SK-N-SH (cell line): ENCODE results near the gene NUF2. TPM values are rescaled to one million over a fixed set of nuclear protein-coding genes. Genes with fewer than 3 reads are reported as not detected.

Experiments
- CTCF ChIA-PET: fragments of 300-600, 350-600 bp; formaldehyde crosslinking; extraction: SDS; loops from one replicate; lab custom pipeline; 2021; lab: Yijun Ruan, JAX
- POLR2A ChIA-PET: fragments of 350-600 bp; sonication (Branson Sonifier 250); formaldehyde crosslinking; extraction: SDS; loops from one replicate; lab custom pipeline; 2020; ENCODE audit warnings: antibody characterized with exemption, inconsistent platforms; lab: Yijun Ruan, JAX
- DNase-seq: peaks from one replicate; pipeline ENCODE4 v3.0.0; 2012
- H2AFZ ChIP-seq: fragments of 200-600 bp; sonication (generic); 2 replicates; pipeline ENCODE4 v1.8.1; 2016; ENCODE audit warnings: antibody characterized with exemption, mild to moderate bottlenecking, low read depth
- H3F3A ChIP-seq: fragments of 200-600 bp; sonication (generic); replicated peaks from 2 replicates; pipeline ENCODE3; 2016; ENCODE audit warnings: antibody characterized with exemption, mild to moderate bottlenecking; ENCODE audit not compliant: insufficient read depth
- H3K27ac ChIP-seq, 2 experiments: fragments of 200-500 bp in 1 of 2; fragments of 200-600 bp in 1 of 2; sonication (Bioruptor generic) in 1 of 2; sonication (generic), shearing (Covaris generic) in 1 of 2; 2 replicates each; pipeline versions ENCODE4 v1.5.1 to v1.6.1; 2014 to 2016; ENCODE audit warnings: low read depth in 2 of 2, inconsistent platforms in 1 of 2, low read length in 1 of 2, mild to moderate bottlenecking in 1 of 2, mixed read lengths in 1 of 2
- H3K27me3 ChIP-seq: fragments of 200-600 bp; sonication (generic), shearing (Covaris generic); 2 replicates; pipeline ENCODE4 v1.6.1; 2016; ENCODE audit warnings: mixed run types; ENCODE audit not compliant: insufficient read depth
- H3K36me3 ChIP-seq, 2 experiments: fragments of 200-500 bp in 1 of 2; fragments of 200-600 bp in 1 of 2; sonication (Bioruptor generic) in 1 of 2; sonication (generic) in 1 of 2; replicated peaks in 1 of 2; 2 replicates each; pipeline versions ENCODE3 to v1.5.1; 2014 to 2016; ENCODE audit warnings: low read length in 1 of 2, mild to moderate bottlenecking in 1 of 2; ENCODE audit not compliant: insufficient read depth in 2 of 2, control insufficient read depth in 1 of 2
- H3K4me1 ChIP-seq, 2 experiments: fragments of 200-500 bp in 1 of 2; fragments of 200-600 bp in 1 of 2; sonication (Bioruptor generic) in 1 of 2; sonication (generic), shearing (Covaris generic) in 1 of 2; 2 replicates each; pipeline versions ENCODE4 v1.5.1 to v1.6.1; 2014 to 2016; ENCODE audit warnings: low read depth in 1 of 2, low read length in 1 of 2, mixed run types in 1 of 2; ENCODE audit not compliant: insufficient read depth in 2 of 2, control insufficient read depth in 1 of 2
- H3K4me2 ChIP-seq: fragments of 200-600 bp; sonication (generic), shearing (Covaris generic); 2 replicates; pipeline ENCODE4 v1.6.1; 2017; ENCODE audit warnings: mixed run types
- H3K4me3 ChIP-seq, 2 experiments: fragments of 200-500 bp in 1 of 2; fragments of 200-600 bp in 1 of 2; sonication (Bioruptor generic) in 1 of 2; sonication (generic), shearing (Covaris generic) in 1 of 2; 2 replicates each; pipeline versions ENCODE4 v1.5.1 to v1.8.1; 2014 to 2016; ENCODE audit warnings: low read depth in 2 of 2, inconsistent platforms in 1 of 2, low read length in 1 of 2, mild to moderate bottlenecking in 1 of 2, mixed read lengths in 1 of 2, moderate library complexity in 1 of 2
- H3K79me2 ChIP-seq: fragments of 200-600 bp; sonication (generic); 2 replicates; pipeline ENCODE4 v1.8.1; 2017; ENCODE audit warnings: mild to moderate bottlenecking; ENCODE audit not compliant: insufficient read depth
- H3K9ac ChIP-seq: fragments of 200-600 bp; sonication (generic); 2 replicates; pipeline ENCODE4 v1.6.1; 2017; ENCODE audit warnings: mixed run types
- H3K9me2 ChIP-seq: fragments of 200-600 bp; sonication (generic); 2 replicates; pipeline ENCODE4 v1.6.1; 2017; ENCODE audit warnings: mixed run types
- H3K9me3 ChIP-seq: fragments of 200-600 bp; sonication (generic); 2 replicates; pipeline ENCODE4 v1.6.1; 2017; ENCODE audit warnings: mixed run types, mild to moderate bottlenecking, moderate library complexity
- H4K20me1 ChIP-seq: fragments of 200-600 bp; sonication (generic); 2 replicates; pipeline ENCODE4 v1.6.1; 2017; ENCODE audit warnings: mild to moderate bottlenecking, mixed run types; ENCODE audit not compliant: insufficient read depth
- CHD2 ChIP-seq: fragments of 150-350 bp; IDR thresholded peaks from 2 replicates; pipeline ENCODE4 v1.6.1; 2018; ENCODE audit warnings: low read length; ENCODE audit not compliant: partially characterized antibody
- CTCF ChIP-seq: fragments of 200-600 bp; sonication (generic); IDR thresholded peaks from 2 replicates; pipeline ENCODE4 v1.6.1; 2017; ENCODE audit warnings: antibody characterized with exemption, mild to moderate bottlenecking, moderate library complexity
- ELF1 ChIP-seq: IDR thresholded peaks from 2 replicates; pipeline ENCODE4 v1.4.0; 2012
- EZH2phosphoT487 ChIP-seq: fragments of 200-600 bp; sonication (generic); IDR thresholded peaks from 2 replicates; pipeline ENCODE4 v1.6.1; 2017; ENCODE audit warnings: low read depth, mixed run types, mild to moderate bottlenecking, antibody characterized with exemption, moderate library complexity, borderline replicate concordance
- FOSL2 ChIP-seq: IDR thresholded peaks from 2 replicates; pipeline ENCODE4 v1.4.0; 2012; ENCODE audit warnings: low read depth, mild to moderate bottlenecking, moderate library complexity, borderline replicate concordance
- FOXJ3 ChIP-seq: sonication (generic); formaldehyde crosslinking; IDR thresholded peaks from 2 replicates; pipeline ENCODE4 v1.5.1; 2020; ENCODE audit warnings: mild to moderate bottlenecking, missing genetic modification reagents
- FOXM1 ChIP-seq: IDR thresholded peaks from 2 replicates; pipeline ENCODE4 v1.4.0; 2012; ENCODE audit warnings: low read depth, mild to moderate bottlenecking
- GATA2 ChIP-seq: sonication (generic); formaldehyde crosslinking; IDR thresholded peaks from 2 replicates; pipeline ENCODE4 v1.5.0; 2020; ENCODE audit warnings: mild to moderate bottlenecking, missing genetic modification reagents
- MEF2A ChIP-seq: IDR thresholded peaks from 2 replicates; pipeline ENCODE4 v1.4.0; 2012; ENCODE audit warnings: low read depth, borderline replicate concordance
- MXI1 ChIP-seq: IDR thresholded peaks from 2 replicates; pipeline ENCODE4 v1.6.1; 2012; ENCODE audit warnings: mild to moderate bottlenecking, low read depth, low read length, improper control_type of control experiment
- NFIC ChIP-seq: IDR thresholded peaks from 2 replicates; pipeline ENCODE4 v1.4.0; 2012; ENCODE audit warnings: borderline replicate concordance
- NRF1 ChIP-seq: IDR thresholded peaks from 2 replicates; pipeline ENCODE4 v1.6.1; 2012; ENCODE audit warnings: low read depth, mild to moderate bottlenecking, low read length
- POLR2AphosphoS5 ChIP-seq: IDR thresholded peaks from 2 replicates; pipeline ENCODE4 v1.6.1; 2012; ENCODE audit warnings: low read depth, low read length
- RAD21 ChIP-seq: IDR thresholded peaks from 2 replicates; pipeline ENCODE4 v1.6.1; 2012; ENCODE audit warnings: mild to moderate bottlenecking, low read length
- RCOR1 ChIP-seq: fragments of 150-350 bp; IDR thresholded peaks from 2 replicates; pipeline ENCODE4 v1.6.1; 2017; ENCODE audit warnings: antibody characterized with exemption, low read length
- TAF1 ChIP-seq: IDR thresholded peaks from 2 replicates; pipeline ENCODE4 v1.6.1; 2012; ENCODE audit warnings: low read depth, mild to moderate bottlenecking, low read length, moderate library complexity, borderline replicate concordance
- TCF12 ChIP-seq: IDR thresholded peaks from 2 replicates; pipeline ENCODE4 v1.4.0; 2012
- TEAD4 ChIP-seq: IDR thresholded peaks from 2 replicates; pipeline ENCODE4 v1.4.0; 2012; ENCODE audit warnings: mild to moderate bottlenecking, borderline replicate concordance; ENCODE audit not compliant: insufficient read depth
- YY1 ChIP-seq: IDR thresholded peaks from 2 replicates; pipeline ENCODE4 v1.4.0; 2012; ENCODE audit warnings: low read depth, mild to moderate bottlenecking
- ZBTB33 ChIP-seq: IDR thresholded peaks from 2 replicates; pipeline ENCODE4 v1.4.0; 2012; ENCODE audit warnings: low read depth, borderline replicate concordance
- WGBS: methylation state at CpG from one replicate; pipeline ENCODE4 v1.1.6; 2017; ENCODE audit warnings: low lambda C conversion rate; 5-methylcytosine and 5-hydroxymethylcytosine counted together
- polyA plus RNA-seq, 3 experiments: library from polyadenylated mRNA; depleted of rRNA; stranded (reverse); fragments of >200 nt; gene quantifications; 2 replicates each; pipeline ENCODE4 v1.2.3, GENCODE V29; 2012
- TF ChIP-seq, protein P1 (sequence below): IDR thresholded peaks from 2 replicates; pipeline ENCODE4 v1.4.0; 2012; ENCODE audit warnings: low read depth
- TF ChIP-seq, protein P2 (sequence below): IDR thresholded peaks from 2 replicates; pipeline ENCODE4 v1.6.1; 2012; ENCODE audit warnings: mild to moderate bottlenecking, low read depth, low read length, moderate library complexity

NUF2 gene
- polyA plus RNA-seq (2012; rRNA removed): 11.3 and 13.5 TPM in 2 replicates
- polyA plus RNA-seq (2012; cell fraction: cytosol; rRNA removed): 11.2 and 12.9 TPM in 2 replicates
- polyA plus RNA-seq (2012; cell fraction: nucleus; rRNA removed): 11.5 and 22.3 TPM in 2 replicates

DNA sequence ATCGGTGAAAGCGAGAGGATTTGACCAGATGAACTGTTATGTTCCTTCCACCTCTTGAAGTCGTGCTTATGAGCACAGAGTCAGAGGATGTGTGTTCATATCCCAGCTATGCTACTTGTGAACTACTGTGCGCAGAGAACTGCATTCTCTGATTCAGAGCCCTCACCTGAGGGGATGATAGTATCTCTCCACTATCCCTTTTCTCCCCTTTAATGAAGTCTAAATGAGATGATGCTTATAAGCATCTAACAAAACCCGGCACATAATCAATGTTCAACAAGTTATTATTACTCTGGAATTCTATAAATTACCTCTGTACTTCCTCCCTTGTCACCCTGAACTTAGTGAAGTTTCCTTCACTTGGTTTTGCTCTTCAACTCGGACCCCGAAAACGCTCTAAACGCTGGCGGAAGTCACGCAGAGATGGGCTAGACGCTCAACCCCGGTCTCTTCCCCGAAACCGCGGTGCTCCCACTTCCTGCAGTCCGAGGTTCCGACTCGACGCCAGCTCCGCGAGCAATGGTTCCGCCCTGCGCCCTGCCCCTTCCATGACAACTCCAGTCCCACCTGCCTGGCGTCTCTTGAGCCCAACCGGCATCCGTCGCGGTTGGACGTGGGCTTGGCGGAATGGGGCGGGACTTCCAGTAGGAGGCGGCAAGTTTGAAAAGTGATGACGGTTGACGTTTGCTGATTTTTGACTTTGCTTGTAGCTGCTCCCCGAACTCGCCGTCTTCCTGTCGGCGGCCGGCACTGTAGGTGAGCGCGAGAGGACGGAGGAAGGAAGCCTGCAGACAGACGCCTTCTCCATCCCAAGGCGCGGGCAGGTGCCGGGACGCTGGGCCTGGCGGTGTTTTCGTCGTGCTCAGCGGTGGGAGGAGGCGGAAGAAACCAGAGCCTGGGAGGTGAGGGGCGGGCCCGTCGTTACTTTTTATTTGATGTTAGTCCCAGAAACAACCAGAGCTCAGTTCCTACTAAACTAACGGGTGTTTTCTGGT is at the start of gene NUF2:
TSS of gene NUF2 (plus strand) at position 644 of the 995 bp plus-strand sequence. CDS start 4,098 bp downstream, outside the sequence.
- H3K36me3 ChIP-seq: peaks cover 11 to 33% of the 10 kb centered on the region in 2 experiments
- peak within 1 kb of the TSS; percentile 77 for H3K4me2 ChIP-seq
- CTCF ChIA-PET: interaction anchor here (0.8 to 1.5 kb wide), 2 partner anchors 253 to 467 kb away, joined by 3 to 7 read pairs; partner anchors contain the start of gene RGS4
- H3K9me2 ChIP-seq: no peaks in the 10 kb centered on the region
- DNase-seq: peak; percentile 92
- H3K4me1 ChIP-seq: peaks cover 9 to 13% of the 10 kb centered on the region in 2 experiments; a peak in 3 of 4 replicates
- POLR2A ChIA-PET: interaction anchor here (0.6 to 1.0 kb wide), 3 partner anchors 252 to 440 kb away, joined by 3 to 4 read pairs (median 3); partner anchors contain the start of gene RGS4
- H3F3A ChIP-seq: peaks cover 11% of the 10 kb centered on the region
- H3K27me3 ChIP-seq: no peaks in the 10 kb centered on the region
- peak within 1 kb of the TSS; percentile 76 to 97 for H3K27ac ChIP-seq
- H4K20me1 ChIP-seq: no peaks in the 10 kb centered on the region
- H3K4me3 ChIP-seq: peak within 1 kb of the TSS; percentile 76 to 95
- under 1% methylated on average over 34 of the region's 58 CpGs for WGBS
- peak within 1 kb of the TSS; percentile 82 for H3K9ac ChIP-seq
- H3K79me2 ChIP-seq: peaks cover 65% of the 10 kb centered on the region
- H2AFZ ChIP-seq: peak within 1 kb of the TSS; percentile 93
- no peaks in the 10 kb centered on the region for H3K9me3 ChIP-seq
- peak; percentile 41; the same call in 1 of the 2 replicates for TF ChIP-seq NFIC
- TF ChIP-seq GATA2 (CRISPR knock-in tag): no peak
- peak; percentile 100 for TF ChIP-seq FOXM1
- peak; percentile 99 for TF ChIP-seq MXI1
- TF ChIP-seq POLR2AphosphoS5: peak; percentile 94
- peak; percentile 84; the same call in 1 of the 2 replicates for TF ChIP-seq ZBTB33
- TF ChIP-seq ELF1: peak; percentile 86
- TF ChIP-seq NRF1: no peak
- TF ChIP-seq RCOR1: peak; percentile 83
- TF ChIP-seq RAD21: no peak
- peak; percentile 81 for TF ChIP-seq YY1
- TF ChIP-seq, protein P1, sequence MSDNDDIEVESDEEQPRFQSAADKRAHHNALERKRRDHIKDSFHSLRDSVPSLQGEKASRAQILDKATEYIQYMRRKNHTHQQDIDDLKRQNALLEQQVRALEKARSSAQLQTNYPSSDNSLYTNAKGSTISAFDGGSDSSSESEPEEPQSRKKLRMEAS: peak; percentile 93
- TF ChIP-seq EZH2phosphoT487: no peak
- TF ChIP-seq MEF2A: no peak
- peak; percentile 46; the same call in 1 of the 2 replicates for TF ChIP-seq FOSL2
- peak; percentile 95 for TF ChIP-seq TAF1
- TF ChIP-seq CHD2: peak; percentile 94
- peak; percentile 64 for TF ChIP-seq TCF12
- TF ChIP-seq TEAD4: 0 out of 2 replicates have a peak, but pooled peaks have one; percentile 14
- TF ChIP-seq, protein P2, sequence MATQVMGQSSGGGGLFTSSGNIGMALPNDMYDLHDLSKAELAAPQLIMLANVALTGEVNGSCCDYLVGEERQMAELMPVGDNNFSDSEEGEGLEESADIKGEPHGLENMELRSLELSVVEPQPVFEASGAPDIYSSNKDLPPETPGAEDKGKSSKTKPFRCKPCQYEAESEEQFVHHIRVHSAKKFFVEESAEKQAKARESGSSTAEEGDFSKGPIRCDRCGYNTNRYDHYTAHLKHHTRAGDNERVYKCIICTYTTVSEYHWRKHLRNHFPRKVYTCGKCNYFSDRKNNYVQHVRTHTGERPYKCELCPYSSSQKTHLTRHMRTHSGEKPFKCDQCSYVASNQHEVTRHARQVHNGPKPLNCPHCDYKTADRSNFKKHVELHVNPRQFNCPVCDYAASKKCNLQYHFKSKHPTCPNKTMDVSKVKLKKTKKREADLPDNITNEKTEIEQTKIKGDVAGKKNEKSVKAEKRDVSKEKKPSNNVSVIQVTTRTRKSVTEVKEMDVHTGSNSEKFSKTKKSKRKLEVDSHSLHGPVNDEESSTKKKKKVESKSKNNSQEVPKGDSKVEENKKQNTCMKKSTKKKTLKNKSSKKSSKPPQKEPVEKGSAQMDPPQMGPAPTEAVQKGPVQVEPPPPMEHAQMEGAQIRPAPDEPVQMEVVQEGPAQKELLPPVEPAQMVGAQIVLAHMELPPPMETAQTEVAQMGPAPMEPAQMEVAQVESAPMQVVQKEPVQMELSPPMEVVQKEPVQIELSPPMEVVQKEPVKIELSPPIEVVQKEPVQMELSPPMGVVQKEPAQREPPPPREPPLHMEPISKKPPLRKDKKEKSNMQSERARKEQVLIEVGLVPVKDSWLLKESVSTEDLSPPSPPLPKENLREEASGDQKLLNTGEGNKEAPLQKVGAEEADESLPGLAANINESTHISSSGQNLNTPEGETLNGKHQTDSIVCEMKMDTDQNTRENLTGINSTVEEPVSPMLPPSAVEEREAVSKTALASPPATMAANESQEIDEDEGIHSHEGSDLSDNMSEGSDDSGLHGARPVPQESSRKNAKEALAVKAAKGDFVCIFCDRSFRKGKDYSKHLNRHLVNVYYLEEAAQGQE: peak; percentile 82; the same call in 1 of the 2 replicates
- 0 out of 2 replicates have a peak, but pooled peaks have one; percentile 37 for TF ChIP-seq FOXJ3 (CRISPR knock-in tag)
- no peak for TF ChIP-seq CTCF
